HEK293 (cell line): ENCODE results near the gene PRSS2.

Source experiments
- CTCF ChIA-PET: fragments of 350-600 bp; formaldehyde crosslinking; extraction: SDS; loops from one replicate; lab custom pipeline; 2021; ENCODE audit warnings: antibody characterized with exemption; lab: Yijun Ruan, JAX
- POLR2A ChIA-PET: fragments of 300-600 bp; formaldehyde crosslinking; extraction: SDS; loops from one replicate; lab custom pipeline; 2020; ENCODE audit warnings: antibody characterized with exemption, inconsistent platforms; lab: Yijun Ruan, JAX
- H3K27ac ChIP-seq: fragments of 200-500 bp; sonication (Bioruptor generic); 2 replicates; pipeline ENCODE4 v1.5.1; 2014; ENCODE audit warnings: low read depth, low read length, control low read depth, inconsistent platforms; ENCODE audit errors: extremely low read depth
- H3K36me3 ChIP-seq, 2 experiments: fragments of 200-500 bp in 1 of 2; sonication (Bioruptor generic) in 1 of 2; 1 replicate in 1 of 2; 2 replicates in 1 of 2; pipeline ENCODE4 v1.5.1; 2014 to 2017; ENCODE audit warnings: inconsistent platforms in 2 of 2, low read length in 2 of 2; ENCODE audit not compliant: control insufficient read depth in 2 of 2, insufficient read depth in 1 of 2
- H3K4me1 ChIP-seq: fragments of 200-500 bp; sonication (Bioruptor generic); 2 replicates; pipeline ENCODE4 v1.5.1; 2014; ENCODE audit warnings: mild to moderate bottlenecking, low read length, inconsistent platforms; ENCODE audit not compliant: control insufficient read depth, insufficient read depth
- H3K4me3 ChIP-seq: 2 replicates; pipeline ENCODE4 v1.5.1; 2011; ENCODE audit warnings: low read depth, mild to moderate bottlenecking, control low read depth, low read length, moderate library complexity
- H3K9me3 ChIP-seq: fragments of 200-500 bp; sonication (Bioruptor generic); 2 replicates; pipeline ENCODE4 v1.5.1; 2014; ENCODE audit warnings: low read depth, low read length, inconsistent platforms; ENCODE audit not compliant: control insufficient read depth, insufficient read depth
- SP7 ChIP-seq: fragments of 450-650 bp; formaldehyde crosslinking; IDR thresholded peaks from 2 replicates; pipeline ENCODE4 v1.5.1; 2016; ENCODE audit warnings: missing biosample characterization, missing genetic modification characterization
- ZBTB7A ChIP-seq: fragments of 450-650 bp; formaldehyde crosslinking; IDR thresholded peaks from 2 replicates; pipeline ENCODE4 v1.5.1; 2016; ENCODE audit warnings: low read depth, missing biosample characterization, missing genetic modification characterization
- ZNF114 ChIP-seq: fragments of 450-650 bp; formaldehyde crosslinking; IDR thresholded peaks from 2 replicates; pipeline ENCODE4 v1.5.0; 2017; ENCODE audit warnings: missing biosample characterization, missing genetic modification characterization
- ZNF140 ChIP-seq: fragments of 450-650 bp; formaldehyde crosslinking; IDR thresholded peaks from 2 replicates; pipeline ENCODE4 v1.5.1; 2016; ENCODE audit warnings: missing biosample characterization, missing genetic modification characterization
- ZNF146 ChIP-seq: fragments of 450-650 bp; formaldehyde crosslinking; IDR thresholded peaks from 2 replicates; pipeline ENCODE4 v1.5.1; 2016; ENCODE audit warnings: missing biosample characterization, missing genetic modification characterization
- ZNF16 ChIP-seq: fragments of 450-650 bp; formaldehyde crosslinking; IDR thresholded peaks from 2 replicates; pipeline ENCODE4 v1.5.1; 2016; ENCODE audit warnings: low read depth, missing biosample characterization, missing genetic modification characterization
- ZNF18 ChIP-seq: fragments of 450-650 bp; formaldehyde crosslinking; IDR thresholded peaks from 2 replicates; pipeline ENCODE4 v1.5.1; 2016; ENCODE audit warnings: missing biosample characterization, missing genetic modification characterization
- ZNF211 ChIP-seq: fragments of 450-650 bp; formaldehyde crosslinking; IDR thresholded peaks from 2 replicates; pipeline ENCODE4 v1.5.1; 2016; ENCODE audit warnings: low read depth, missing biosample characterization, missing genetic modification characterization
- ZNF239 ChIP-seq: fragments of 450-650 bp; formaldehyde crosslinking; IDR thresholded peaks from 2 replicates; pipeline ENCODE4 v1.5.1; 2016; ENCODE audit warnings: missing biosample characterization, missing genetic modification characterization
- ZNF248 ChIP-seq: fragments of 450-650 bp; formaldehyde crosslinking; IDR thresholded peaks from 2 replicates; pipeline ENCODE4 v1.5.1; 2017; ENCODE audit warnings: missing biosample characterization, missing genetic modification characterization
- ZNF366 ChIP-seq: fragments of 450-650 bp; formaldehyde crosslinking; conservative IDR thresholded peaks from 2 replicates; pipeline ENCODE4 v1.5.1; 2016; ENCODE audit warnings: missing biosample characterization, missing genetic modification characterization
- ZNF398 ChIP-seq: fragments of 450-650 bp; formaldehyde crosslinking; IDR thresholded peaks from 2 replicates; pipeline ENCODE4 v1.5.1; 2017; ENCODE audit warnings: missing biosample characterization, missing genetic modification characterization
- ZNF449 ChIP-seq: fragments of 450-650 bp; formaldehyde crosslinking; IDR thresholded peaks from 2 replicates; pipeline ENCODE4 v1.5.1; 2017; ENCODE audit warnings: missing biosample characterization, mild to moderate bottlenecking, missing genetic modification characterization, moderate library complexity
- ZNF514 ChIP-seq: fragments of 450-650 bp; formaldehyde crosslinking; IDR thresholded peaks from 2 replicates; pipeline ENCODE4 v1.5.1; 2016; ENCODE audit warnings: missing biosample characterization, missing genetic modification characterization
- ZNF530 ChIP-seq: fragments of 450-650 bp; formaldehyde crosslinking; IDR thresholded peaks from 2 replicates; pipeline ENCODE4 v1.5.1; 2016; ENCODE audit warnings: low read depth, missing biosample characterization, missing genetic modification characterization
- ZNF654 ChIP-seq: fragments of 450-650 bp; formaldehyde crosslinking; IDR thresholded peaks from 2 replicates; pipeline ENCODE4 v1.5.1; 2016; ENCODE audit warnings: low read depth, missing biosample characterization, missing genetic modification characterization
- ZNF664 ChIP-seq: fragments of 450-650 bp; formaldehyde crosslinking; IDR thresholded peaks from 2 replicates; pipeline ENCODE4 v1.5.1; 2016; ENCODE audit warnings: missing biosample characterization, missing genetic modification characterization
- ZNF701 ChIP-seq: fragments of 450-650 bp; formaldehyde crosslinking; IDR thresholded peaks from 2 replicates; pipeline ENCODE4 v1.5.1; 2016; ENCODE audit warnings: missing biosample characterization, missing genetic modification characterization
- ZNF837 ChIP-seq: fragments of 450-650 bp; formaldehyde crosslinking; IDR thresholded peaks from 2 replicates; pipeline ENCODE4 v1.5.1; 2016; ENCODE audit warnings: missing biosample characterization, missing genetic modification characterization
- TF ChIP-seq, protein P1 (sequence below): fragments of 450-650 bp; formaldehyde crosslinking; IDR thresholded peaks from 2 replicates; pipeline ENCODE4 v1.5.1; 2017; ENCODE audit warnings: missing biosample characterization, missing genetic modification characterization

Gene PRSS2

DNA sequence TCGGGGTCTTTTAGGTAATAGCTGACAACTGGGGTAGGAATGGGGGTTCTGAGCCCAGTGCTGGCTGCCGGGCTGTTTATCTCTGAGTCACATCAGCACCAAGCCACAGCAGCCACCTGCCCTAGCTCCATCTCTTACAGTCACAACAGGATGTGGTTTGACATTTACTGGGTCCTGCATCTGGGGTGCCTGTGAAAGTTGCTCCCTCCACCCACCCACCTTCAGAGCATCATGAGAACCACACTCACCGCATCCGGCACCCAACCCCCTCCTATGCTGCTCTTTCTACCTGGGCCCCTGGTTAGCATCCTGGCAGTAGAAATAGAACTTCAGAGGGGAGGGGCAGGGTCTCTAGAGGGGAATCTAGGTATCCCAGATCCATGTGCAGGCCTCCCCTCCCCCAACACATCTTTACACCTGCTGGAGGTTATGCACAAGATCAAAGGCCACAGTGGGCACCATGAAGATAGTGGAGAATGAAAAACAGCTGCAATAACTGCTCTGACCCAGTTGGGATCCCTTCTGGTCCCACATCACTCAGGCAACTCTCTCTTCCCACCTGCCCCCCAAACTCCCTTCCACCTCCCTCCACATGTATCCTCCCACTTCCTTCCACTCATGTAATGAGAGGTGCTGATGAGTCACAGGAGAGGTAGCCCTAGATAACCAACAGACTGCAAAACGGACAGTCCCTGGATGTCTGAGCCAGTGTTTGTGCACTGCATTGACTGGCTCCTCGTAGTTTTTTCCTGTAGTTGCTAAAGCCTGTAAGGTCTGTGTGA, 38.2 kb downstream of the PRSS2 start (continued):
- TF ChIP-seq ZNF449 (tag by site-specific recombination) = no peak
- TF ChIP-seq ZNF16 (tag by site-specific recombination) = no peak
- TF ChIP-seq ZNF114 (tag by site-specific recombination) = no peak
- no peak for TF ChIP-seq ZNF530 (tag by site-specific recombination)
- TF ChIP-seq ZNF239 (tag by site-specific recombination) = no peak
- no peak for TF ChIP-seq ZBTB7A (tag by site-specific recombination)
- TF ChIP-seq, protein P1, sequence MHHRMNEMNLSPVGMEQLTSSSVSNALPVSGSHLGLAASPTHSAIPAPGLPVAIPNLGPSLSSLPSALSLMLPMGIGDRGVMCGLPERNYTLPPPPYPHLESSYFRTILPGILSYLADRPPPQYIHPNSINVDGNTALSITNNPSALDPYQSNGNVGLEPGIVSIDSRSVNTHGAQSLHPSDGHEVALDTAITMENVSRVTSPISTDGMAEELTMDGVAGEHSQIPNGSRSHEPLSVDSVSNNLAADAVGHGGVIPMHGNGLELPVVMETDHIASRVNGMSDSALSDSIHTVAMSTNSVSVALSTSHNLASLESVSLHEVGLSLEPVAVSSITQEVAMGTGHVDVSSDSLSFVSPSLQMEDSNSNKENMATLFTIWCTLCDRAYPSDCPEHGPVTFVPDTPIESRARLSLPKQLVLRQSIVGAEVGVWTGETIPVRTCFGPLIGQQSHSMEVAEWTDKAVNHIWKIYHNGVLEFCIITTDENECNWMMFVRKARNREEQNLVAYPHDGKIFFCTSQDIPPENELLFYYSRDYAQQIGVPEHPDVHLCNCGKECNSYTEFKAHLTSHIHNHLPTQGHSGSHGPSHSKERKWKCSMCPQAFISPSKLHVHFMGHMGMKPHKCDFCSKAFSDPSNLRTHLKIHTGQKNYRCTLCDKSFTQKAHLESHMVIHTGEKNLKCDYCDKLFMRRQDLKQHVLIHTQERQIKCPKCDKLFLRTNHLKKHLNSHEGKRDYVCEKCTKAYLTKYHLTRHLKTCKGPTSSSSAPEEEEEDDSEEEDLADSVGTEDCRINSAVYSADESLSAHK (tag by site-specific recombination) = no peak
- TF ChIP-seq ZNF366 (tag by site-specific recombination) = no peak
- TF ChIP-seq, all 188 proteins: peak for 0

DNA sequence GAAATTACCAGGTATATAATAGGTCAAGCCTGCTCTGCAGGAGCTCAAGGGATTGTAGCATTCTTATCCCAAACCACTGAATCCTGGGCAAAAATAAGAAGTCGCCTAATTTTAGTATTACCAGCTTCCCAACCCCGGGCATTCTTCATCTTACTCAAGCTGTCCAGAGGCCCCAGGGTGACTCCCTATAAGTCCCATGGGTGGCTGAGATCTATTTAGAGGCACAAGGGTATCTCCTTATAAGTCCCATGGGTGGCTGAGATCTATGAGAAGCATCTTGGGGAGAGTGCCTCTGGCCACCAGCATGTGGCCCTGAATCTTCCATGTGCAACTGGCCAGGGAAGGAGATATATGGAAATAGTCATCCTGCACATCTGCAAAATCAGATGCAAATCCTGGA, 38.9 kb downstream of the PRSS2 start:
- POLR2A ChIA-PET = no interaction called here
- no peak for TF ChIP-seq SP7 (tag by site-specific recombination)
- TF ChIP-seq ZNF701 (tag by site-specific recombination) = no peak
- no peak for TF ChIP-seq ZNF211 (tag by site-specific recombination)
- TF ChIP-seq ZNF248 = no peak
- no peak for TF ChIP-seq ZNF18
- TF ChIP-seq ZNF664 = no peak
- TF ChIP-seq ZNF239 (tag by site-specific recombination) = no peak
- TF ChIP-seq ZNF16 (tag by site-specific recombination) = no peak
- TF ChIP-seq ZNF514 (tag by site-specific recombination) = no peak
- no peak for TF ChIP-seq ZNF140
- TF ChIP-seq ZNF146 (tag by site-specific recombination) = no peak
- TF ChIP-seq ZNF837 (tag by site-specific recombination) = no peak
- TF ChIP-seq, protein P1 (tag by site-specific recombination) = no peak
- no peak for TF ChIP-seq ZNF398
- no peak for TF ChIP-seq ZNF654
- no peak overlapping the region for H3K4me3 ChIP-seq

More for the DNA sequence above, 38.9 kb downstream of the PRSS2 start:
- no peak overlapping the region for H3K27ac ChIP-seq
- no peaks in the 10 kb centered on the region for H3K4me1 ChIP-seq
- no peaks in the 10 kb centered on the region for H3K9me3 ChIP-seq
- CTCF ChIA-PET = interaction anchor here (0.6 to 4.9 kb wide), 9 partner anchors 9 to 274 kb away, joined by 4 to 46 read pairs (median 14); no protein-coding TSS in a partner anchor
- no peaks in the 10 kb centered on the region for H3K36me3 ChIP-seq
